Small intestine (tissue), 7 donors: Measurements from ENCODE around the gene PPP3CA. TPM values are rescaled to one million over a fixed set of nuclear protein-coding genes. Genes with fewer than 3 reads are reported as not detected.
A peak's percentile ranks its signal among the peaks of the same experiment; 100 is the strongest.
"Not testable (repeated sequence)": the region's sequence is repeated elsewhere in the genome, so short reads cannot be mapped to it uniquely, and the experiment has no call there.

ENCODE experiments used
- DNase-seq, 2 donors: peaks; one replicate each; pipeline versions ENCODE4 v3.0.0 to v3.0.0-alpha.2; 2013
- FAIRE-seq: peaks from 2 replicates; lab custom pipeline; 2012; peaks lifted over from hg19 to GRCh38; lab: Jason Lieb, UNC
- H3K27ac ChIP-seq, 3 donors: one replicate each; pipeline ENCODE4 v1.5.1; 2013; ENCODE audit warnings: low read length in 2 of 3, mild to moderate bottlenecking in 2 of 3, control low read depth in 1 of 3, inconsistent platforms in 1 of 3, low read depth in 1 of 3, moderate library complexity in 1 of 3
- H3K27me3 ChIP-seq, 3 donors: one replicate each; pipeline ENCODE4 v1.6.1; 2013; ENCODE audit warnings: low read length in 3 of 3, inconsistent platforms in 1 of 3; ENCODE audit not compliant: control insufficient read depth in 3 of 3, insufficient read depth in 3 of 3
- H3K36me3 ChIP-seq, 3 donors: one replicate each; pipeline ENCODE4 v1.6.1; 2013; ENCODE audit warnings: low read length in 3 of 3, inconsistent platforms in 1 of 3, low read depth in 1 of 3, mild to moderate bottlenecking in 1 of 3, moderate library complexity in 1 of 3; ENCODE audit not compliant: control insufficient read depth in 3 of 3, insufficient read depth in 2 of 3
- H3K4me1 ChIP-seq, 3 donors: one replicate each; pipeline ENCODE4 v1.6.1; 2013; ENCODE audit warnings: low read length in 2 of 3, inconsistent platforms in 1 of 3, low read depth in 1 of 3, mild to moderate bottlenecking in 1 of 3, moderate library complexity in 1 of 3; ENCODE audit not compliant: control insufficient read depth in 3 of 3, insufficient read depth in 2 of 3
- H3K4me3 ChIP-seq, 3 donors: one replicate each; pipeline ENCODE4 v1.5.1; 2013; ENCODE audit warnings: low read length in 3 of 3, control low read depth in 1 of 3, inconsistent platforms in 1 of 3, low read depth in 1 of 3, mild to moderate bottlenecking in 1 of 3, moderate library complexity in 1 of 3
- H3K9me3 ChIP-seq, 2 donors: one replicate each; pipeline ENCODE4 v1.6.1; 2013; ENCODE audit warnings: low read depth in 1 of 2, low read length in 1 of 2; ENCODE audit not compliant: control insufficient read depth in 2 of 2, insufficient read depth in 1 of 2
- WGBS, 3 donors: extraction: QIAGEN DNeasy Blood & Tissue Kit; methylation state at CpG; one replicate each; pipeline ENCODE4 v1.1.7; 2013; 5-methylcytosine and 5-hydroxymethylcytosine counted together
- polyA plus RNA-seq, 4 donors: library from polyadenylated mRNA; stranded (reverse) in 3 of 4; unstranded in 1 of 4; fragments of 200-250 nt in 3 of 4; fragments of 120-200 nt in 1 of 4; gene quantifications; one replicate each; pipeline versions ENCODE4 v1.2.1 to v1.2.3, GENCODE V29; 2013
- donor health status: healthy with polysubstance abuse.
- donor health status: control.
- donor health status: control.
- donor health status: Bipolar disorder and iron deficiency.
- donor health status: healthy.

PPP3CA gene
- polyA plus RNA-seq, 4 donors, result 8.9 to 23.8 (median 11.2) TPM

DNA sequence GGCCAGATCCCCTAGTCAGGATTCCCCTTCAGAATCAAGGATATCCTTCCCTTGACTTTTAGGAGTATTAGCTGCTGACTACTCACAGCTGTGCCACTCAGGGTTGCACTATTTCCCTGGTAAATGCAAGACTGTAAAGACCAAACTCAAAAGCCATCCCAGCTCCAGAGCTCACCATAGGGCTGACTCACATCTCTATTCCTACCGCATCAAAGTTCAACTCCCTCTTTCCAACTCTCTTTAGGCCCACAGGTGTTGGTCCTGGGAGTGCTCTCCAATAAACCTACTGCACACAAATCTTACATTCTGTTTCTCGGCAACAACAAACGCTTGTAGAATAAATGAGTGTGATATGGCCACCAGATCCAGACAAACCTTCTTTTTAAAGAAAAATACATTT lies 109.6 kb downstream of the PPP3CA start:
- 38 to 84% (median 72%) methylated on average over 3 of the region's 3 CpGs for WGBS, 3 donors
- Histone ChIP-seq H3K4me3 (no peak overlapping the region), H3K9me3 (no peaks in the 10 kb centered on the region), H3K27me3 (no peaks in the 10 kb centered on the region), H3K36me3 (no peaks in the 10 kb centered on the region), H3K4me1 (peaks cover 3 to 6% (median 3%) of the 10 kb centered on the region in 3 donors), H3K27ac (no peak overlapping the region)
- DNase-seq (peak in 1 of 2 donors; percentile 46), FAIRE-seq (no peak)

DNA sequence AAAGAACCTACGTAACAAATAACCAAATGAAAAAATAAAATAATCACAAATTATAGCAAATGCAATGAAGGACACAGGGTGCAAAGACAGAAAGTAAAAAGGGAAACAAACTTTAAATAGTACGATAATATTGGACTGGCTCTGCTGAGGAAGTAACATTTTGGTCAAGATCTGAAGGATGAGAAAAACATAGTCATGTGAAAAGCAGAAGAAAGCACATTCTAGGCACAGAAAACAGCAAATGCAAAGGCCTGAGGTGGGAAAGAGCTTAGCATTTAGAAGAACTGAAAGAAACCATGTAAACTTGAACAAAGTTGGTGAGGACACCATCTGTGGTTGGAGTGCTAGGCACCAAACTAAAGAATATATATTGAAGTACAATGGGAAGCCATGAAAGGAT lies 111.2 kb downstream of the PPP3CA start:
- FAIRE-seq (no peak), DNase-seq (no peak)
- no peaks in the 10 kb centered on the region for H3K36me3 ChIP-seq
- H3K9me3 ChIP-seq, result no peaks in the 10 kb centered on the region
- H3K27ac ChIP-seq, result no peak overlapping the region
- peaks cover 3 to 6% (median 3%) of the 10 kb centered on the region in 3 donors for H3K4me1 ChIP-seq
- H3K4me3 ChIP-seq, result no peak overlapping the region
- H3K27me3 ChIP-seq, result no peaks in the 10 kb centered on the region
- 91 to 96% (median 95%) methylated on average over 2 of the region's 2 CpGs for WGBS, 3 donors

DNA sequence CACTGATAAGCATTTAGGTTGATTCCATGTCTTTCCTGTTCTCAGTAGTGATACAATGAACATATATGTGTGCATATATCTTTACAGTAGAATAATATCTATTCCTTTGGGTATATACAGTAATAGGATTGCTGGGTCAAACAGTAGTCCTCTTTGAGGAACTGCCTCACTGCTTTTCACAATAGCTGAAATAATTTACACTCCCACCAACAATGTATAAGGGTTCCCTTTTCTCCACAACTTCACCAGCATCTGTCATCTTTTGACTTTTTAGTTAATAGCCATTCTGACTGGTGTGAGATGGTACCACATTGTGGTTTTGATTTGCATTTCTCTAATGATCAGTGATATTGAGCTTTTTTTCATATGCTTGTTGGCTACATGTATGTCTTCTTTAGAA lies 113.2 kb downstream of the PPP3CA start:
- H3K4me1 ChIP-seq, FAIRE-seq, H3K27me3 ChIP-seq, H3K9me3 ChIP-seq, H3K36me3 ChIP-seq, H3K27ac ChIP-seq, DNase-seq, H3K4me3 ChIP-seq: not testable (repeated sequence)

- DNase-seq, result no peak
- WGBS, 3 donors, result 62 to 93% (median 77%) methylated on average over 1 of the region's 1 CpG
- H3K4me1 ChIP-seq, result peaks cover 0 to 3% (median 0%) of the 10 kb centered on the region in 3 donors
- FAIRE-seq, result no peak
- no peak overlapping the region for H3K27ac ChIP-seq
- no peaks in the 10 kb centered on the region for H3K36me3 ChIP-seq
- H3K27me3 ChIP-seq, result no peaks in the 10 kb centered on the region
- no peaks in the 10 kb centered on the region for H3K9me3 ChIP-seq
- H3K4me3 ChIP-seq, result no peak overlapping the region
These were observed 115.1 kb downstream of the PPP3CA start for GRCh38 chr4:101232074-101232776.

DNA sequence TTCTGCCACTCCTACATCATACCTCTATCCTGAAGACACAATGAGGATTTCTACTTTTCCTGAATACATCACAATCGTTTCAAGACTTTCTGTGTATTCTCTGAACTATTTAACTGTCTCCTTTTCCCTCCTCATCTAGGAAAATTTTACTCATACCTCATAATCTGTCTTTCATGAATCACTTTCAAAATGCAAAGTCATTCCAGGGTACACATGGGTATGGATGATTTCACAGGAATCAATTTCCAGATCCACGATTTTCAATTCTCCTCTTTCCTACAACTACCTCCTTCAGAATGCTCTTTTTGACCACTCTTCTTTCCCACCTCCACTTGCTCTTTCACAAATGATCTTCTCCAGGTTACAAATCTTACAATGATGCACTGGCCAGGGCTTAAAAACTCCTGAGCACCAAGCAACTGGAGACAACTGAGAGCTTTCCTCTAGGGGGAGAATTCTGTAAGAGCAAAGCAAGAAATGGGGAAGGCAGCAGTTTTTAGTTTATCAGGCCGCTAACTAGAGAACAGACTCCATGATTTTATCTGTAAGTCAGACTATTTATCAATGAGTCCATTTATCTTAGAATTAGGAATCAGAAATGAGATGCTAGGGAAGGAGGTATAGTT lies 116.4 kb downstream of the PPP3CA start:
- FAIRE-seq (no peak), DNase-seq (no peak)
- Histone ChIP-seq H3K9me3 (no peaks in the 10 kb centered on the region), H3K4me1 (no peaks in the 10 kb centered on the region), H3K27me3 (no peaks in the 10 kb centered on the region), H3K36me3 (no peaks in the 10 kb centered on the region), H3K4me3 (no peak overlapping the region), H3K27ac (no peak overlapping the region)
- WGBS, 3 donors, result 88 to 93% (median 88%) methylated on average over 3 of the region's 3 CpGs

GRCh38 chr4:101229116-101229515 lies 118.2 kb downstream of the PPP3CA start:
- H3K4me3 ChIP-seq, result no peak overlapping the region
- no peaks in the 10 kb centered on the region for H3K27me3 ChIP-seq
- H3K36me3 ChIP-seq, result no peaks in the 10 kb centered on the region
- WGBS, 3 donors, result 71 to 90% (median 76%) methylated on average over 2 of the region's 2 CpGs
- DNase-seq (no peak), FAIRE-seq (no peak)
- peaks cover 0 to 5% (median 0%) of the 10 kb centered on the region in 3 donors for H3K4me1 ChIP-seq
- H3K27ac ChIP-seq, result no peak overlapping the region
- no peaks in the 10 kb centered on the region for H3K9me3 ChIP-seq

DNA sequence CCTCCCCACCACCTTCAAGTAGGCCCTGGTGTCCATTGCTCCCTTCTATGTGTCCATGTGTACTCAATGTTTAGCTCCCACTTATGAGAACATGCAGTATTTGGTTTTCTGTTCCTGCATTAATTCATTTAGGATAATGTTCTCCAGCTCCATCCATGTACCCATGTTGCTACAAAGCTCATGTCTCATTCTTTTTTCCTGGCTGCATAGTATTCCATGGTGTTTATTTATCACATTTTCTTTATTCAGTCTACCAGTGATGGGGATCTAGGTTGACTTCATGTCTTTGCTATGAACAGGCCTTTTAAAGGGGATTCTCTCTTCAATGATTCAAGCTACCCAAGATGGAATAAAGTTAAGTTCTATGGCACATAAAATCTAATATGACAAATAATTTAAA lies 119.6 kb downstream of the PPP3CA start:
- peaks cover 0 to 5% (median 0%) of the 10 kb centered on the region in 3 donors for H3K4me1 ChIP-seq
- FAIRE-seq, result no peak

GRCh38 chr4:101224358-101225218 lies 122.7 kb downstream of the PPP3CA start:
- 58 to 68% (median 59%) methylated on average over 4 of the region's 4 CpGs for WGBS, 3 donors
- no peaks in the 10 kb centered on the region for H3K27me3 ChIP-seq
- H3K4me1 ChIP-seq, result peaks cover 0 to 5% (median 0%) of the 10 kb centered on the region in 3 donors
- no peak for DNase-seq
- H3K36me3 ChIP-seq, result no peaks in the 10 kb centered on the region
- no peak for FAIRE-seq
- H3K9me3 ChIP-seq, result no peaks in the 10 kb centered on the region
- no peak overlapping the region for H3K27ac ChIP-seq
- no peak overlapping the region for H3K4me3 ChIP-seq

More for the DNA sequence above, 119.6 kb downstream of the PPP3CA start:
- Histone ChIP-seq H3K27ac (no peak overlapping the region), H3K4me3 (no peak overlapping the region), H3K36me3 (no peaks in the 10 kb centered on the region), H3K27me3 (no peaks in the 10 kb centered on the region), H3K9me3 (no peaks in the 10 kb centered on the region)
- DNase-seq, result no peak
